HEK293 (cell line): Measurements from ENCODE around the gene ABHD17C.

Experiments
- BCL11A ChIP-seq: fragments of 450-650 bp; formaldehyde crosslinking; IDR thresholded peaks from 2 replicates; pipeline ENCODE4 v1.5.1; 2016; ENCODE audit warnings: low read depth, missing biosample characterization, missing genetic modification characterization
- YY1 ChIP-seq: fragments of 450-650 bp; formaldehyde crosslinking; IDR thresholded peaks from 2 replicates; pipeline ENCODE4 v1.5.1; 2018; ENCODE audit warnings: missing biosample characterization, missing genetic modification characterization
- ZBTB8A ChIP-seq: fragments of 450-650 bp; formaldehyde crosslinking; IDR thresholded peaks from 2 replicates; pipeline ENCODE4 v1.5.1; 2016; ENCODE audit warnings: missing biosample characterization, missing genetic modification characterization
- TF ChIP-seq, protein P1 (sequence below): fragments of 450-650 bp; formaldehyde crosslinking; conservative IDR thresholded peaks from 2 replicates; pipeline ENCODE4 v1.5.1; 2016; ENCODE audit warnings: low read depth, missing biosample characterization, missing genetic modification characterization
- TF ChIP-seq, protein P2 (sequence below): fragments of 450-650 bp; formaldehyde crosslinking; IDR thresholded peaks from 2 replicates; pipeline ENCODE4 v1.5.1; 2016; ENCODE audit warnings: missing biosample characterization, missing genetic modification characterization
- TF ChIP-seq, protein P3 (sequence below): fragments of 450-650 bp; formaldehyde crosslinking; IDR thresholded peaks from 2 replicates; pipeline ENCODE4 v1.5.1; 2017; ENCODE audit warnings: missing biosample characterization, mild to moderate bottlenecking, missing genetic modification characterization, moderate library complexity
- TF ChIP-seq, protein P4 (sequence below): fragments of 450-650 bp; formaldehyde crosslinking; IDR thresholded peaks from 2 replicates; pipeline ENCODE4 v1.5.1; 2016; ENCODE audit warnings: missing biosample characterization, missing genetic modification characterization
- TF ChIP-seq, protein P5 (sequence below): IDR thresholded peaks from 2 replicates; pipeline ENCODE4 v1.6.1; 2011; ENCODE audit warnings: mild to moderate bottlenecking, low read depth, low read length, borderline replicate concordance

DNA sequence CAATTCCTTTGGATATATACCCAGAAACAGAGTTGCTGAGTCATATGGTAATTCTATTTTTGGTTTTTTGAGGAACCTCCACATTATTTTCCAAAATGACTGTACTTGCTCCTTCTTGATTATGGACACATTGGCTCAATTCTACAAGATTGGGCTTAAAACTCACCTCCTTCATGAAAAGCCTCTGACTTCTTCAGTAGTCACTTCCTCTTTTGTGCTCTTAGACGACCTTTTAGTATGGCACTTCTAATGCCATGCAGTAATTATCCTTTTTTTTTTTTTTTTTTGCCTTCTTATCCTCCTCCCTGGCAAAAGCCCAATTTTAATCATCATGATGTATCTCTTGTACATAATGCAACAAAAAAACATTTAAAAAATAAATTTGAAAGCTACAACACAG is 33.0 kb upstream of the ABHD17C start:
- TF ChIP-seq, protein P1, sequence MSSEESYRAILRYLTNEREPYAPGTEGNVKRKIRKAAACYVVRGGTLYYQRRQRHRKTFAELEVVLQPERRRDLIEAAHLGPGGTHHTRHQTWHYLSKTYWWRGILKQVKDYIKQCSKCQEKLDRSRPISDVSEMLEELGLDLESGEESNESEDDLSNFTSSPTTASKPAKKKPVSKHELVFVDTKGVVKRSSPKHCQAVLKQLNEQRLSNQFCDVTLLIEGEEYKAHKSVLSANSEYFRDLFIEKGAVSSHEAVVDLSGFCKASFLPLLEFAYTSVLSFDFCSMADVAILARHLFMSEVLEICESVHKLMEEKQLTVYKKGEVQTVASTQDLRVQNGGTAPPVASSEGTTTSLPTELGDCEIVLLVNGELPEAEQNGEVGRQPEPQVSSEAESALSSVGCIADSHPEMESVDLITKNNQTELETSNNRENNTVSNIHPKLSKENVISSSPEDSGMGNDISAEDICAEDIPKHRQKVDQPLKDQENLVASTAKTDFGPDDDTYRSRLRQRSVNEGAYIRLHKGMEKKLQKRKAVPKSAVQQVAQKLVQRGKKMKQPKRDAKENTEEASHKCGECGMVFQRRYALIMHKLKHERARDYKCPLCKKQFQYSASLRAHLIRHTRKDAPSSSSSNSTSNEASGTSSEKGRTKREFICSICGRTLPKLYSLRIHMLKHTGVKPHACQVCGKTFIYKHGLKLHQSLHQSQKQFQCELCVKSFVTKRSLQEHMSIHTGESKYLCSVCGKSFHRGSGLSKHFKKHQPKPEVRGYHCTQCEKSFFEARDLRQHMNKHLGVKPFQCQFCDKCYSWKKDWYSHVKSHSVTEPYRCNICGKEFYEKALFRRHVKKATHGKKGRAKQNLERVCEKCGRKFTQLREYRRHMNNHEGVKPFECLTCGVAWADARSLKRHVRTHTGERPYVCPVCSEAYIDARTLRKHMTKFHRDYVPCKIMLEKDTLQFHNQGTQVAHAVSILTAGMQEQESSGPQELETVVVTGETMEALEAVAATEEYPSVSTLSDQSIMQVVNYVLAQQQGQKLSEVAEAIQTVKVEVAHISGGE (tag by site-specific recombination), result no peak
- TF ChIP-seq, protein P2, sequence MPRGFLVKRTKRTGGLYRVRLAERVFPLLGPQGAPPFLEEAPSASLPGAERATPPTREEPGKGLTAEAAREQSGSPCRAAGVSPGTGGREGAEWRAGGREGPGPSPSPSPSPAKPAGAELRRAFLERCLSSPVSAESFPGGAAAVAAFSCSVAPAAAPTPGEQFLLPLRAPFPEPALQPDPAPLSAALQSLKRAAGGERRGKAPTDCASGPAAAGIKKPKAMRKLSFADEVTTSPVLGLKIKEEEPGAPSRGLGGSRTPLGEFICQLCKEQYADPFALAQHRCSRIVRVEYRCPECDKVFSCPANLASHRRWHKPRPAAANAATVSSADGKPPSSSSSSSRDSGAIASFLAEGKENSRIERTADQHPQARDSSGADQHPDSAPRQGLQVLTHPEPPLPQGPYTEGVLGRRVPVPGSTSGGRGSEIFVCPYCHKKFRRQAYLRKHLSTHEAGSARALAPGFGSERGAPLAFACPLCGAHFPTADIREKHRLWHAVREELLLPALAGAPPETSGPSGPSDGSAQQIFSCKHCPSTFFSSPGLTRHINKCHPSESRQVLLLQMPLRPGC, result no peak
- TF ChIP-seq, protein P3, sequence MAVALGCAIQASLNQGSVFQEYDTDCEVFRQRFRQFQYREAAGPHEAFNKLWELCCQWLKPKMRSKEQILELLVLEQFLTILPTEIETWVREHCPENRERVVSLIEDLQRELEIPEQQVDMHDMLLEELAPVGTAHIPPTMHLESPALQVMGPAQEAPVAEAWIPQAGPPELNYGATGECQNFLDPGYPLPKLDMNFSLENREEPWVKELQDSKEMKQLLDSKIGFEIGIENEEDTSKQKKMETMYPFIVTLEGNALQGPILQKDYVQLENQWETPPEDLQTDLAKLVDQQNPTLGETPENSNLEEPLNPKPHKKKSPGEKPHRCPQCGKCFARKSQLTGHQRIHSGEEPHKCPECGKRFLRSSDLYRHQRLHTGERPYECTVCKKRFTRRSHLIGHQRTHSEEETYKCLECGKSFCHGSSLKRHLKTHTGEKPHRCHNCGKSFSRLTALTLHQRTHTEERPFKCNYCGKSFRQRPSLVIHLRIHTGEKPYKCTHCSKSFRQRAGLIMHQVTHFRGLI (tag by site-specific recombination), result no peak
- TF ChIP-seq, protein P4, sequence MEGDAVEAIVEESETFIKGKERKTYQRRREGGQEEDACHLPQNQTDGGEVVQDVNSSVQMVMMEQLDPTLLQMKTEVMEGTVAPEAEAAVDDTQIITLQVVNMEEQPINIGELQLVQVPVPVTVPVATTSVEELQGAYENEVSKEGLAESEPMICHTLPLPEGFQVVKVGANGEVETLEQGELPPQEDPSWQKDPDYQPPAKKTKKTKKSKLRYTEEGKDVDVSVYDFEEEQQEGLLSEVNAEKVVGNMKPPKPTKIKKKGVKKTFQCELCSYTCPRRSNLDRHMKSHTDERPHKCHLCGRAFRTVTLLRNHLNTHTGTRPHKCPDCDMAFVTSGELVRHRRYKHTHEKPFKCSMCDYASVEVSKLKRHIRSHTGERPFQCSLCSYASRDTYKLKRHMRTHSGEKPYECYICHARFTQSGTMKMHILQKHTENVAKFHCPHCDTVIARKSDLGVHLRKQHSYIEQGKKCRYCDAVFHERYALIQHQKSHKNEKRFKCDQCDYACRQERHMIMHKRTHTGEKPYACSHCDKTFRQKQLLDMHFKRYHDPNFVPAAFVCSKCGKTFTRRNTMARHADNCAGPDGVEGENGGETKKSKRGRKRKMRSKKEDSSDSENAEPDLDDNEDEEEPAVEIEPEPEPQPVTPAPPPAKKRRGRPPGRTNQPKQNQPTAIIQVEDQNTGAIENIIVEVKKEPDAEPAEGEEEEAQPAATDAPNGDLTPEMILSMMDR, result no peak
- no peak for TF ChIP-seq YY1 (tag by site-specific recombination)
- TF ChIP-seq, protein P5, sequence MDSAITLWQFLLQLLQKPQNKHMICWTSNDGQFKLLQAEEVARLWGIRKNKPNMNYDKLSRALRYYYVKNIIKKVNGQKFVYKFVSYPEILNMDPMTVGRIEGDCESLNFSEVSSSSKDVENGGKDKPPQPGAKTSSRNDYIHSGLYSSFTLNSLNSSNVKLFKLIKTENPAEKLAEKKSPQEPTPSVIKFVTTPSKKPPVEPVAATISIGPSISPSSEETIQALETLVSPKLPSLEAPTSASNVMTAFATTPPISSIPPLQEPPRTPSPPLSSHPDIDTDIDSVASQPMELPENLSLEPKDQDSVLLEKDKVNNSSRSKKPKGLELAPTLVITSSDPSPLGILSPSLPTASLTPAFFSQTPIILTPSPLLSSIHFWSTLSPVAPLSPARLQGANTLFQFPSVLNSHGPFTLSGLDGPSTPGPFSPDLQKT, result no peak
- no peak for TF ChIP-seq BCL11A (tag by site-specific recombination)
- TF ChIP-seq ZBTB8A, result no peak
